BLaER1 treated with 17β-estradiol and CSF1 and Interleukin-3, amounts not matched to agents 10 nM and 100 nM (cell line): ENCODE data around the gene S100B.

Experiments used
- H3K27ac ChIP-seq, 11 experiments: shearing (Covaris generic); formaldehyde crosslinking; 2 replicates each; pipeline ENCODE4 v1.8.1; 2022
- H3K27me3 ChIP-seq, 11 experiments: shearing (Covaris generic); formaldehyde crosslinking; 2 replicates each; pipeline ENCODE4 v1.8.1; 2022
- H3K36me3 ChIP-seq, 11 experiments: shearing (Covaris generic); formaldehyde crosslinking; 2 replicates each; pipeline ENCODE4 v1.8.1; 2022
- H3K4me1 ChIP-seq, 10 experiments: shearing (Covaris generic); formaldehyde crosslinking; 2 replicates each; pipeline ENCODE4 v1.8.1; 2022
- H3K4me2 ChIP-seq, 11 experiments: shearing (Covaris generic); formaldehyde crosslinking; 2 replicates each; pipeline ENCODE4 v1.8.1; 2022
- H3K4me3 ChIP-seq, 10 experiments: shearing (Covaris generic); formaldehyde crosslinking; 2 replicates each; pipeline ENCODE4 v1.8.1; 2022
- H3K9ac ChIP-seq, 11 experiments: shearing (Covaris generic); formaldehyde crosslinking; 2 replicates each; pipeline ENCODE4 v1.8.1; 2022
- H3K9me3 ChIP-seq, 11 experiments: shearing (Covaris generic); formaldehyde crosslinking; replicated peaks in 1 of 11; 2 replicates each; pipeline ENCODE4 v1.8.1; 2022
- H4K20me1 ChIP-seq, 11 experiments: shearing (Covaris generic); formaldehyde crosslinking; 2 replicates each; pipeline ENCODE4 v1.8.1; 2022
- Cebpa-rat ChIP-seq, 11 experiments: shearing (Covaris generic); IDR thresholded peaks; 2 replicates each; pipeline ENCODE4 v1.8.1; 2022

The S100B gene

DNA sequence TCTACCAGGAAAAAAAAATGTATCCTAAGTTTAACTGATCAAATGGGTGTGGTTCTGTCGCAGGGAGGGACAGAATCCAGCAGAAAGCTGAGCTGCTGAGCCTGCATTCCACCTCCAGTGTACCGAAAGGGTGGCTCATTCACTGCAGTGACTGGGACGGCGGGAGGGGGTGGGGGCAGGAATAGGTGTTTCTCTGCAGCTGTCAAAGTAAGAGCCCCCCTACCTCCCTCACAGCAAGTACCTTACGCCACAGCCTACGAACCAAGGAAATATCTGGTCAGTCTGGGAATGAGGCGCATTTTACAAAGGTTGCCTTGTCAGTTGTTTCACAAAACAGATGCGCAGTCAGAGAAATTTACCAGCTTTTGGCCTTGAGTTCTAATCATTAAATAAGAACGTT lies 1.7 kb downstream of the S100B start:
- H3K9ac ChIP-seq, result no peak overlapping the region

DNA sequence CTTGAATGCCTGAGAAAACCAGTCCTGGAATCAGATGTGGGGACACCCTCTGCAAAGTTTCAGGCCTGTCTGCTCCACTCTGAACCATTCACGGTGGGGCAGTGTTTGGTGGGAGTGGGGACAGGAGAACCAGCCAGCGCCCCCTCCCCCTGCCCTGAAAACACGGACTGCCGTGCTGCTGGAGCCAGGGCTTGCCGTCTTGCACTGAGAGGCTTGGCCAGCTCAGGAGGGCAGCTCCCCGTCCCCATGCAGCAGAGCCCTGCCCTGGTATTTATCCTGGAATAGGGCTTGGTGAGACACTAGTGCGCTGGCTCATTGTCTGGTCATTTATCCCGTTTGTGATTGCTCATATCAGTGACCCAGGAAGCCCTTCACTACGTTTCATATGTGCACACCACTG lies 3.9 kb downstream of the S100B start:
- Histone ChIP-seq H3K9ac (no peak overlapping the region), H3K4me2 (0 out of 22 replicates have a peak overlapping the region, but pooled peaks of 1 of the 11 experiments have one; percentile 20), H3K9me3 (peaks cover 16 to 28% (median 21%) of the 10 kb centered on the region in 11 experiments; a peak in 20 of 22 replicates), H3K4me1 (peaks cover 15 to 32% (median 23%) of the 10 kb centered on the region in 10 experiments), H3K36me3 (no peaks in the 10 kb centered on the region), H4K20me1 (no peaks in the 10 kb centered on the region), H3K27me3 (no peaks in the 10 kb centered on the region), H3K27ac (no peak overlapping the region), H3K4me3 (no peak overlapping the region)
- no peak for TF ChIP-seq Cebpa-rat (IDR thresholded peaks at IDR 0.05)

More for the DNA sequence above, 1.7 kb downstream of the S100B start:
- Histone ChIP-seq H4K20me1 (no peaks in the 10 kb centered on the region), H3K4me1 (peaks cover 28 to 51% (median 39%) of the 10 kb centered on the region in 10 experiments), H3K4me3 (no peak overlapping the region), H3K4me2 (no peak overlapping the region), H3K36me3 (no peaks in the 10 kb centered on the region), H3K9me3 (peaks cover 0 to 6% (median under 1%) of the 10 kb centered on the region in 11 experiments; a peak in 7 of 22 replicates), H3K27ac (no peak overlapping the region), H3K27me3 (no peaks in the 10 kb centered on the region)
- TF ChIP-seq Cebpa-rat (IDR thresholded peaks at IDR 0.05), result no peak

DNA sequence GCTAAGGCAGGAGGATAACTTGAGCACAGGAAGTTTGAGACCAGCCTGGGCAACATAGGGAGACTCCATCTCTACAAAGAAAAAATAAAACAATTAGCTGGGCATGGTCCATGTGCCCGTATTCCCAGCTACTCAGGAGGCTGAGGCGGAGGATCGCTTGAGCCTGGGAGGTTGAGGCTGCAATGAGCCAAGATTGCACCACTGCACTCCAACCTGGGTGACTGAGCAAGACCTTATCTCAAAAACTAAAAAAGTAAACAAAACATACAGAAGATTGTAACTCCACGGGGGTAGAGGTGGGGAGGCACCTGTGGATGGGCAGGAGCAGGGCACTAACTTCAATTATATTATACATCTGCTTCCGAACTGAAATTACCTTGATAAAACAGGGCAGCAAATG lies 4.6 kb downstream of the S100B start:
- Histone ChIP-seq H3K9ac (no peak overlapping the region), H3K27me3 (no peaks in the 10 kb centered on the region), H3K9me3 (peaks cover 22 to 35% (median 28%) of the 10 kb centered on the region in 11 experiments), H3K27ac (no peak overlapping the region), H3K4me2 (no peak overlapping the region), H4K20me1 (no peaks in the 10 kb centered on the region), H3K4me3 (no peak overlapping the region), H3K36me3 (no peaks in the 10 kb centered on the region), H3K4me1 (peaks cover 9 to 26% (median 16%) of the 10 kb centered on the region in 10 experiments)
- no peak for TF ChIP-seq Cebpa-rat (IDR thresholded peaks at IDR 0.05)

DNA sequence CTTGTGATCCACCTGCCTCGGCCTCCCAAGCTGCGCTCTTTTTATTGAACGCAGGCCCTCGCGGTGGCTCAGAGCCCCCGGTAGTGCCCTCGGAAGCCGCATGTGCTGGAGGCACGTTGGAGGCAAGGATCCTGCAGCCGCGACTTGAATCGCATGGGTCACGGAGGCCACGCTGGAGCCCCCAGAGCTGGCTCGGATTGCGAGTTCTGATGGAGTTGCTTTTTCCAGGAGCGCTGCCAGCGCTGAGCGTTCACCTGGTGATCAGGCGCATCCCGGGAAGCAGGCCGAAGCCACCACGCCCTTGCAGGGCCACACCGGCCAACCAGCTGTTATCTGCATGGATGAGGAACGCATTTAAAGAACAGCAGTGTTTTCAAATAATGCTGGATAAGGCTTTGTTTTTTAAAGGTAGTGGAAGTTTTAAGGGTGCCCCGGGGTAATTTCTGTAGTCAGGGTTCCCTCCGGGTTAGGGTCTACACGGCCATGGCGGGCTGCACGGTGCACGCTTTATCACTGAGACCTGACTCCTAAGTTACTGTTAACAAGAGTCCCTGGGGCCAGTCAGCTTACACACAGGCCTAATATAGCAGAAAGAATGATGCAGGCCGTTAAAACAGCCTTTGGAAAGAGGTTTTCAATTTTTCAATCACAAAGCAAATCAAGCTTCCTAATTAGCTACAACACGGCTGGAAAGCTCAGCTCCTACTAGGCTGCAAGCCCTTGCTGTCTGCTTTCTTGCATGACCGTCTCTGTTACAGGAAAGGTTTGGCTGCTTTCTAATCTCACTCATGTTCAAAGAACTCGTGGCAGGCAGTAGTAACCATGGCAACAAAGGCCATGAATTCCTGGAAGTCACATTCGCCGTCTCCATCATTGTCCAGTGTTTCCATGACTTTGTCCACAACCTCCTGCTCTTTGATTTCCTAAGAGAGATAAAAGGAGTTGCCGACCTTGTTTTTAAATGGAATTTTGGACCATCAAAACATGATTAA lies 6.0 kb downstream of the S100B start:
- no peak for TF ChIP-seq Cebpa-rat (IDR thresholded peaks at IDR 0.05)
- Histone ChIP-seq H4K20me1 (no peaks in the 10 kb centered on the region), H3K9me3 (peaks cover 37 to 49% (median 42%) of the 10 kb centered on the region in 11 experiments), H3K9ac (no peak overlapping the region), H3K4me3 (no peak overlapping the region), H3K4me2 (peak overlapping the region in 5 of 11 experiments; percentile 3 to 41 (median 22); a peak in 6 of 22 replicates), H3K27me3 (no peaks in the 10 kb centered on the region), H3K27ac (no peak overlapping the region), H3K36me3 (peaks cover 0 to 6% (median 0%) of the 10 kb centered on the region in 11 experiments; a peak in 1 of 22 replicates), H3K4me1 (peaks cover 0 to 14% (median 7%) of the 10 kb centered on the region in 10 experiments; a peak in 10 of 20 replicates)

DNA sequence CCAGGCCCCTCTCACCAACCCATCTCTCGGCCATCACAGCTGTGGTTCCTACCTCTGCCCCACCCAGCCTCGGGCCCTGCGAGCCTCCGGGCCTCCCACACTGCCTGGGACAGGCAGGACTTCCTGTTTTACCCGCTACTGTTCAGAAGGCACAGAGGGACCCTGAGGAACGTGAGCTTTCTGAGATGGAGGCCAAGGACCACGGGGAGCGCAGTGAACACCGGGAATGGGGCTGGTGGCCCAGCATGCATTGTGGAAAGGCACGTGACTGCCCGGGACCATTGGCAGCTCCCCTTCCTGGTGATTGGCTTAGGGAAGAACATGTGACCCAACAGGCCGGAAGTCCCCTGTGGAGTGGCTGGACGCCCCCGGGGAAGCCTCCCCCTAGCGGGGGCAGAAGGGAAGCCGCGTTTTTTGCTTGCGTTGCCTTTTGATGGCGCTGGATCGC lies 7.0 kb downstream of the S100B start:
- Histone ChIP-seq H3K9ac (no peak overlapping the region), H3K4me3 (no peak overlapping the region), H3K4me2 (no peak overlapping the region), H3K36me3 (peaks cover 0 to 6% (median 0%) of the 10 kb centered on the region in 11 experiments; a peak in 1 of 22 replicates), H3K4me1 (peaks cover 0 to 14% (median 7%) of the 10 kb centered on the region in 10 experiments; a peak in 10 of 20 replicates), H3K9me3 (peaks cover 46 to 59% (median 52%) of the 10 kb centered on the region in 11 experiments), H3K27ac (no peak overlapping the region), H4K20me1 (no peaks in the 10 kb centered on the region), H3K27me3 (no peaks in the 10 kb centered on the region)
- TF ChIP-seq Cebpa-rat (IDR thresholded peaks at IDR 0.05), result no peak

DNA sequence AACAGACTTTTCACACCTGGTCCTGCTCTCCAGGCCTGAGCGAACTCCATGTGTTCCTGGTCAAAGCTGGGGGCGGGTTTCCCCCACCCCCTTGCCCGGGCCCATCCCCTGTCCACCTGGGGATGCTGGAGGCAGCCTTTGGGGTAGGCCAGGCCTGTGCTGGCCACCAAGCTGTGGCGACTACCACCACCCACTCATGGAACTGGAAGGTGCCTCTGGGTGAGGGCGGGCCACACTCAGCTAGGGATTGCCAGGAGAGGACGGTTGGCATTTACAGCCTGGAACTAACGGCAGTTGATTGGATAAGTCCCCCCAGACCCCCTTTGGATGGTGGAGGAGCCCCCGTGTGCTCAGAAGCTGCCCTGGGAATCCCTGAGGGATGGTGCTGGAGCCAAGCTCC lies 7.9 kb downstream of the S100B start:
- H4K20me1 ChIP-seq, result no peaks in the 10 kb centered on the region
- H3K4me1 ChIP-seq, result peaks cover 0 to 14% (median 5%) of the 10 kb centered on the region in 10 experiments; a peak in 10 of 20 replicates
- no peak for TF ChIP-seq Cebpa-rat (IDR thresholded peaks at IDR 0.05)
- H3K4me3 ChIP-seq, result no peak overlapping the region
- H3K9ac ChIP-seq, result no peak overlapping the region
- peaks cover 0 to 6% (median 0%) of the 10 kb centered on the region in 11 experiments; a peak in 1 of 22 replicates for H3K36me3 ChIP-seq
- no peak overlapping the region for H3K4me2 ChIP-seq
- no peaks in the 10 kb centered on the region for H3K27me3 ChIP-seq
- no peak overlapping the region for H3K27ac ChIP-seq
- peaks cover 55 to 67% (median 61%) of the 10 kb centered on the region in 11 experiments for H3K9me3 ChIP-seq

DNA sequence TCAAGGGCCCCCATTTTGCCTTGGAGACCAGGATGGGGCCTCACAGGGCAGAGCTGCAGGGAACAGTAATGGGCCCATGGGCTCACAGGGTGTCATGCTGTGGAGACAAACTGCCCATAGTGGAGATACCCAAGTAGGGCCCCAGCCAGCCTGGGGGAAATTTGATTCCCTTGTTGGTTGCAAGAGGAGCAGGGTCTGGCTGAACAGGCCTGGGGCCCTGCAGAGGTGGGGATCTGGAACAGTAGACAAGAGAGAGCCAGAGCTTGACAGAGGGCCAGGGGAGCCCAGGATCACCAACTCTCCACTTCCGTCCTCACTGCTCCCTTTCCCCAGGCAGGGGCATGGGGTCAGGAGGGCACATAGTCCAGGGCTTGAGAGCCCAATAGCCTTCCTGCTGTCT lies 8.7 kb downstream of the S100B start:
- Histone ChIP-seq H3K27me3 (no peaks in the 10 kb centered on the region), H3K4me2 (no peak overlapping the region), H4K20me1 (no peaks in the 10 kb centered on the region), H3K9ac (no peak overlapping the region), H3K9me3 (peaks cover 63 to 76% (median 69%) of the 10 kb centered on the region in 11 experiments), H3K36me3 (peaks cover 0 to 6% (median 0%) of the 10 kb centered on the region in 11 experiments; a peak in 1 of 22 replicates), H3K4me1 (peaks cover 0 to 9% (median 3%) of the 10 kb centered on the region in 10 experiments; a peak in 8 of 20 replicates), H3K27ac (no peak overlapping the region), H3K4me3 (no peak overlapping the region)
- TF ChIP-seq Cebpa-rat (IDR thresholded peaks at IDR 0.05), result no peak

DNA sequence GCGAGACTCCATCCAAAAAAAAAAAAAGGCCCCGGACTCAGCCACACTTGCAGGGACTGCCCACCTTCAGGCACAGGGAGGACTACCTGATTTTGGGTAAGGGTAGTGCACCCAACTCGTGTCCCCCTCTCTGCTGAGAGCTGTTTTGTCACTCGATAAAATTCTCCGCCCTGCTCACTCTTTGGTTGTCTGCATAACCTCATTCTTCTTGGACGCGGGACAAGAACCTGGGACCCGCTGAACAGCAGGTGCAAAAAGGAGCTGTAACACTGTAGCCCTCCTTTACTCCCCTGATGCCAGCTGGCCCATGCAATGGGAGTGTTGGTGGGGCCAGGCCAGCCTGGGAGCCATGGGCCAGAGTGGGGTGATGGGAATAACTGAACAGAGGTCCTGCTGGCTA lies 10.6 kb downstream of the S100B start:
- Histone ChIP-seq H4K20me1 (no peaks in the 10 kb centered on the region), H3K4me1 (peaks cover 0 to 7% (median 3%) of the 10 kb centered on the region in 10 experiments; a peak in 8 of 20 replicates), H3K36me3 (peaks cover 0 to 6% (median 0%) of the 10 kb centered on the region in 11 experiments; a peak in 1 of 22 replicates), H3K4me3 (no peak overlapping the region), H3K4me2 (no peak overlapping the region), H3K27ac (no peak overlapping the region), H3K9ac (no peak overlapping the region), H3K9me3 (peaks cover 78 to 95% (median 88%) of the 10 kb centered on the region in 11 experiments), H3K27me3 (no peaks in the 10 kb centered on the region)
- no peak for TF ChIP-seq Cebpa-rat (IDR thresholded peaks at IDR 0.05)
